Measurements from ENCODE around the gene CCRL2. TPM values are rescaled to one million over a fixed set of nuclear protein-coding genes. Genes with fewer than 3 reads are reported as not detected.

The CCRL2 gene
- total and polyA plus RNA-seq, 2 donors from 2014 or later: 2.1 to 2.8 TPM

GRCh38 chr3:46412786-46413298 is 5.8 kb downstream of the CCRL2 start:
- Histone ChIP-seq H3K27ac (ENCODE audit: low read depth in 2 of 2, low read length in 2 of 2) (peak overlapping the region in 1 of 2 donors; percentile 65), H3K9ac (ENCODE audit: low read length in 3 of 3) (no peak overlapping the region)

GRCh38 chr3:46413951-46414350 is 6.9 kb downstream of the CCRL2 start:
- intact Hi-C loops (cut with DNase I): no loop called here
- FAIRE-seq (no peak), DNase-seq (no peak)
- no peak overlapping the region for H3K4me3 ChIP-seq (ENCODE audit: low read length in 3 of 3)
- H3K27ac ChIP-seq (ENCODE audit: low read depth in 2 of 2, low read length in 2 of 2): no peak overlapping the region
- H3K4me1 ChIP-seq (ENCODE audit: control insufficient read depth in 2 of 3, insufficient read depth in 2 of 3, low read depth in 1 of 3, low read length in 3 of 3): peaks cover 0 to 3% (median 0%) of the 10 kb centered on the region in 3 donors
- H3K9ac ChIP-seq (ENCODE audit: low read length in 3 of 3): no peak overlapping the region
- no peaks in the 10 kb centered on the region for H3K36me3 ChIP-seq (ENCODE audit: control insufficient read depth in 2 of 3, insufficient read depth in 3 of 3, low read length in 3 of 3)
- no peak for TF ChIP-seq CTCF (IDR thresholded peaks at IDR 0.05; ENCODE audit: borderline replicate concordance, extremely low read depth, insufficient read depth)
- H3K9me3 ChIP-seq (ENCODE audit: control insufficient read depth in 2 of 3, insufficient read depth in 1 of 3, low read length in 3 of 3): no peaks in the 10 kb centered on the region
- no peaks in the 10 kb centered on the region for H3K27me3 ChIP-seq (ENCODE audit: control insufficient read depth, insufficient read depth, low read length)

More at GRCh38 chr3:46412786-46413298, 5.8 kb downstream of the CCRL2 start:
- Histone ChIP-seq H3K4me1 (ENCODE audit: control insufficient read depth in 2 of 3, insufficient read depth in 2 of 3, low read depth in 1 of 3, low read length in 3 of 3) (peaks cover 0 to 3% (median 0%) of the 10 kb centered on the region in 3 donors), H3K27me3 (ENCODE audit: control insufficient read depth, insufficient read depth, low read length) (no peaks in the 10 kb centered on the region), H3K36me3 (ENCODE audit: control insufficient read depth in 2 of 3, insufficient read depth in 3 of 3, low read length in 3 of 3) (no peaks in the 10 kb centered on the region), H3K9me3 (ENCODE audit: control insufficient read depth in 2 of 3, insufficient read depth in 1 of 3, low read length in 3 of 3) (no peaks in the 10 kb centered on the region), H3K4me3 (ENCODE audit: low read length in 3 of 3) (no peak overlapping the region)
- no peak for TF ChIP-seq CTCF (IDR thresholded peaks at IDR 0.05; ENCODE audit: borderline replicate concordance, extremely low read depth, insufficient read depth)
- intact Hi-C loops (cut with DNase I): no loop called here
- no peak for FAIRE-seq
- DNase-seq: no peak

- Histone ChIP-seq H3K36me3 (ENCODE audit: control insufficient read depth in 2 of 3, insufficient read depth in 3 of 3, low read length in 3 of 3) (no peaks in the 10 kb centered on the region), H3K27me3 (ENCODE audit: control insufficient read depth, insufficient read depth, low read length) (no peaks in the 10 kb centered on the region), H3K4me1 (ENCODE audit: control insufficient read depth in 2 of 3, insufficient read depth in 2 of 3, low read depth in 1 of 3, low read length in 3 of 3) (peaks cover 0 to 3% (median 0%) of the 10 kb centered on the region in 3 donors), H3K9me3 (ENCODE audit: control insufficient read depth in 2 of 3, insufficient read depth in 1 of 3, low read length in 3 of 3) (no peaks in the 10 kb centered on the region), H3K9ac (ENCODE audit: low read length in 3 of 3) (no peak overlapping the region), H3K4me3 (ENCODE audit: low read length in 3 of 3) (no peak overlapping the region), H3K27ac (ENCODE audit: low read depth in 2 of 2, low read length in 2 of 2) (no peak overlapping the region)
- intact Hi-C loops (cut with DNase I): no loop called here
- no peak for DNase-seq
- TF ChIP-seq CTCF (IDR thresholded peaks at IDR 0.05; ENCODE audit: borderline replicate concordance, extremely low read depth, insufficient read depth): no peak
- no peak for FAIRE-seq
Measured at GRCh38 chr3:46414739-46415138, 7.7 kb downstream of the CCRL2 start.

Measured in kidney (tissue), 14 donors.